SJSA1 (cell line): ENCODE data around the gene INO80. TPM values are rescaled to one million over a fixed set of nuclear protein-coding genes. Genes with fewer than 3 reads are reported as not detected.

ENCODE experiments used
- DNase-seq, 2 experiments: peaks; one replicate each; pipeline ENCODE4 v3.0.0-alpha.2; 2015 to 2020; ENCODE audit warnings: low spot score in 2 of 2, low read depth in 1 of 2
- H3K27ac ChIP-seq: fragments of 250-450 bp; sonication (Bioruptor Pico); 2 replicates; pipeline ENCODE4 v1.5.1; 2020; ENCODE audit warnings: mild to moderate bottlenecking, moderate library complexity
- H3K27me3 ChIP-seq: fragments of 250-450 bp; sonication (Bioruptor Pico); replicated peaks from 2 replicates; pipeline ENCODE4 v1.5.1; 2020; ENCODE audit warnings: mild to moderate bottlenecking, moderate library complexity
- H3K36me3 ChIP-seq: fragments of 250-450 bp; sonication (Bioruptor Pico); 2 replicates; pipeline ENCODE4 v1.5.1; 2020; ENCODE audit warnings: mild to moderate bottlenecking
- H3K4me1 ChIP-seq: fragments of 250-450 bp; sonication (Bioruptor Pico); replicated peaks from 2 replicates; pipeline ENCODE4 v1.6.1; 2021; ENCODE audit warnings: mild to moderate bottlenecking
- H3K4me3 ChIP-seq: fragments of 250-450 bp; sonication (Bioruptor Pico); 2 replicates; pipeline ENCODE4 v1.5.1; 2020; ENCODE audit warnings: mild to moderate bottlenecking
- H3K9me3 ChIP-seq: fragments of 250-450 bp; sonication (Bioruptor Pico); replicated peaks from 2 replicates; pipeline ENCODE4 v1.5.1; 2020; ENCODE audit warnings: mild to moderate bottlenecking
- total RNA-seq: library from RNA; depleted of rRNA; stranded (reverse); fragments of >200 nt; shearing (Covaris generic); gene quantifications from 2 replicates; pipeline ENCODE4 v1.2.3, GENCODE V29; 2014

INO80 gene
- total RNA-seq, 1 experiment from 2014 or later: 25.5 TPM

- H3K4me3 ChIP-seq: no peak overlapping the region
- no peaks in the 10 kb centered on the region for H3K27me3 ChIP-seq
- H3K9me3 ChIP-seq: no peaks in the 10 kb centered on the region
- DNase-seq: no peak
- H3K4me1 ChIP-seq: no peaks in the 10 kb centered on the region
- H3K27ac ChIP-seq: no peak overlapping the region
- H3K36me3 ChIP-seq: no peaks in the 10 kb centered on the region
These were observed 12.3 kb upstream of the INO80 start for GRCh38 chr15:41128174-41128902.

- no peak overlapping the region for H3K27ac ChIP-seq
- no peak for DNase-seq
- no peak overlapping the region for H3K4me3 ChIP-seq
- H3K36me3 ChIP-seq: no peaks in the 10 kb centered on the region
- no peaks in the 10 kb centered on the region for H3K9me3 ChIP-seq
- no peaks in the 10 kb centered on the region for H3K27me3 ChIP-seq
- H3K4me1 ChIP-seq: no peaks in the 10 kb centered on the region
These were observed 10.0 kb upstream of the INO80 start for GRCh38 chr15:41125931-41126642.

- H3K4me3 ChIP-seq: no peak overlapping the region
- H3K27me3 ChIP-seq: no peaks in the 10 kb centered on the region
- no peaks in the 10 kb centered on the region for H3K4me1 ChIP-seq
- DNase-seq: no peak
- no peak overlapping the region for H3K27ac ChIP-seq
- no peaks in the 10 kb centered on the region for H3K9me3 ChIP-seq
- no peaks in the 10 kb centered on the region for H3K36me3 ChIP-seq
These were observed 9.1 kb upstream of the INO80 start for GRCh38 chr15:41125063-41125669.

GRCh38 chr15:41124058-41124457 is 8.0 kb upstream of the INO80 start:
- Histone ChIP-seq H3K36me3 (no peaks in the 10 kb centered on the region), H3K27ac (no peak overlapping the region), H3K9me3 (no peaks in the 10 kb centered on the region), H3K4me1 (no peaks in the 10 kb centered on the region), H3K27me3 (no peaks in the 10 kb centered on the region), H3K4me3 (no peak overlapping the region)
- no peak for DNase-seq

- H3K9me3 ChIP-seq: no peaks in the 10 kb centered on the region
- no peaks in the 10 kb centered on the region for H3K4me1 ChIP-seq
- H3K36me3 ChIP-seq: no peaks in the 10 kb centered on the region
- no peak for DNase-seq
- no peaks in the 10 kb centered on the region for H3K27me3 ChIP-seq
- no peak overlapping the region for H3K4me3 ChIP-seq
- H3K27ac ChIP-seq: no peak overlapping the region
These were observed 6.8 kb upstream of the INO80 start for GRCh38 chr15:41122849-41123248.

GRCh38 chr15:41121951-41122350 is 5.9 kb upstream of the INO80 start:
- H3K27me3 ChIP-seq: no peaks in the 10 kb centered on the region
- H3K9me3 ChIP-seq: no peaks in the 10 kb centered on the region
- peaks cover under 1% of the 10 kb centered on the region for H3K4me1 ChIP-seq
- no peak overlapping the region for H3K4me3 ChIP-seq
- no peak overlapping the region for H3K27ac ChIP-seq
- H3K36me3 ChIP-seq: no peaks in the 10 kb centered on the region
- DNase-seq: no peak

- no peaks in the 10 kb centered on the region for H3K9me3 ChIP-seq
- H3K36me3 ChIP-seq: peaks cover 18% of the 10 kb centered on the region
- no peaks in the 10 kb centered on the region for H3K27me3 ChIP-seq
- H3K27ac ChIP-seq: peak overlapping the region; percentile 99
- H3K4me1 ChIP-seq: peaks cover 8% of the 10 kb centered on the region
- H3K4me3 ChIP-seq: peak overlapping the region; percentile 94
- DNase-seq: no peak
These were observed 827 bp upstream of the INO80 start for GRCh38 chr15:41116962-41117252.

GRCh38 chr15:41115652-41116115 is 396 bp downstream of the INO80 start:
- Histone ChIP-seq H3K4me3 (peak overlapping the region; percentile 94), H3K27me3 (no peaks in the 10 kb centered on the region), H3K27ac (peak overlapping the region; percentile 99)

GRCh38 chr15:41115161-41115651 is 874 bp downstream of the INO80 start:
- H3K27ac ChIP-seq: peak overlapping the region; percentile 99
- no peaks in the 10 kb centered on the region for H3K27me3 ChIP-seq
- H3K4me3 ChIP-seq: peak overlapping the region; percentile 94
- H3K9me3 ChIP-seq: no peaks in the 10 kb centered on the region
- DNase-seq: peak in 1 of 2 experiments; percentile 55
- peaks cover 8% of the 10 kb centered on the region for H3K4me1 ChIP-seq
- H3K36me3 ChIP-seq: peaks cover 25% of the 10 kb centered on the region

More at GRCh38 chr15:41115652-41116115, 396 bp downstream of the INO80 start:
- Histone ChIP-seq H3K36me3 (peaks cover 25% of the 10 kb centered on the region), H3K9me3 (no peaks in the 10 kb centered on the region), H3K4me1 (peaks cover 8% of the 10 kb centered on the region)
- peak in 1 of 2 experiments; percentile 47 for DNase-seq

GRCh38 chr15:41106947-41107346 is 9.1 kb downstream of the INO80 start:
- H3K9me3 ChIP-seq: no peaks in the 10 kb centered on the region
- no peak overlapping the region for H3K27ac ChIP-seq
- H3K4me3 ChIP-seq: no peak overlapping the region
- no peaks in the 10 kb centered on the region for H3K4me1 ChIP-seq
- H3K27me3 ChIP-seq: no peaks in the 10 kb centered on the region
- no peak for DNase-seq
- peaks cover 46% of the 10 kb centered on the region for H3K36me3 ChIP-seq

GRCh38 chr15:41105348-41106334 is 10.4 kb downstream of the INO80 start:
- peaks cover 41% of the 10 kb centered on the region for H3K36me3 ChIP-seq
- no peaks in the 10 kb centered on the region for H3K9me3 ChIP-seq
- no peaks in the 10 kb centered on the region for H3K4me1 ChIP-seq
- H3K27me3 ChIP-seq: no peaks in the 10 kb centered on the region
- no peak for DNase-seq
- H3K27ac ChIP-seq: no peak overlapping the region
- H3K4me3 ChIP-seq: no peak overlapping the region

GRCh38 chr15:41104234-41104633 is 11.8 kb downstream of the INO80 start:
- no peak for DNase-seq
- peaks cover 39% of the 10 kb centered on the region for H3K36me3 ChIP-seq
- H3K4me3 ChIP-seq: no peak overlapping the region
- no peaks in the 10 kb centered on the region for H3K4me1 ChIP-seq
- H3K27ac ChIP-seq: no peak overlapping the region
- no peaks in the 10 kb centered on the region for H3K27me3 ChIP-seq
- H3K9me3 ChIP-seq: no peaks in the 10 kb centered on the region

- Histone ChIP-seq H3K4me3 (no peak overlapping the region), H3K9me3 (no peaks in the 10 kb centered on the region), H3K27ac (no peak overlapping the region), H3K4me1 (no peaks in the 10 kb centered on the region), H3K36me3 (peaks cover 36% of the 10 kb centered on the region), H3K27me3 (no peaks in the 10 kb centered on the region)
- no peak for DNase-seq
These were observed 13.2 kb downstream of the INO80 start for GRCh38 chr15:41102854-41103253.
